ENCODE measurements around the gene JPH4. TPM values are rescaled to one million over a fixed set of nuclear protein-coding genes. Genes with fewer than 3 reads are reported as not detected.

The JPH4 gene
- total and polyA plus RNA-seq, 2 of the 8 experiments (the other 6 are each of a cell fraction or from before 2014, with no cell fraction given) = 23.9 to 46.7 TPM

- no peak for TF ChIP-seq CHD7 (IDR thresholded peaks at IDR 0.05; ENCODE audit: insufficient replicate concordance, low read length)
- no peak for TF ChIP-seq POLR2AphosphoS5 (IDR thresholded peaks at IDR 0.05; ENCODE audit: low read depth, low read length)
- TF ChIP-seq TCF12 (IDR thresholded peaks at IDR 0.05; ENCODE audit: low read depth, low read length) = no peak
- TF ChIP-seq RNF2 (IDR thresholded peaks at IDR 0.05; ENCODE audit: borderline replicate concordance, low read depth, low read length, missing control alignments, poor library complexity, severe bottlenecking) = no peak
These were observed 6.7 kb downstream of the JPH4 start (continued) for GRCh38 chr14:23571701-23572523.

Measured in H1 (cell line).